GM12872 (cell line): Measurements from ENCODE around the gene SAMSN1.

Experiments
- TF ChIP-seq, protein P1 (sequence below): IDR thresholded peaks from 3 replicates; pipeline ENCODE4 v1.5.1; 2011; ENCODE audit warnings: low read depth, mild to moderate bottlenecking, low read length, moderate library complexity; ENCODE audit not compliant: insufficient read depth

The SAMSN1 gene

DNA sequence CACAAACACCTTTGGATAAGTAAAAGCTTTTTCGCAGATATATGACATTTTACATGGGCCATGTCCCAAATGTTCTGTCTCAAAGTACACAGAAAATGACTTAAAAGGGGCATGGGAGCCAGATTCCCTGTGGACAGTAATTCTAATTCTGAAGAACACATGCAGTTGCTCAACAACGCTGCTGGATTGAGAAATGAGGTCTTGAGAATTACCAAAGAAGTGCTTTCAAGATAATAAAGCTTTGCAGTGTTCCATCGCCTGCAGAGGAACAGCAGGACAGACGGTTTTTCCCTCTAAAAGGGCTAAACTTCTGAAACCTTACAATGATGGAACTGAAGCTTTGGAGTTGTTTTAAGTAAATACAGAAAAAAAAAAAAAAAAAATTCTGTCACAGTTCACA, 107.9 kb downstream of the SAMSN1 start:
- TF ChIP-seq, protein P1, sequence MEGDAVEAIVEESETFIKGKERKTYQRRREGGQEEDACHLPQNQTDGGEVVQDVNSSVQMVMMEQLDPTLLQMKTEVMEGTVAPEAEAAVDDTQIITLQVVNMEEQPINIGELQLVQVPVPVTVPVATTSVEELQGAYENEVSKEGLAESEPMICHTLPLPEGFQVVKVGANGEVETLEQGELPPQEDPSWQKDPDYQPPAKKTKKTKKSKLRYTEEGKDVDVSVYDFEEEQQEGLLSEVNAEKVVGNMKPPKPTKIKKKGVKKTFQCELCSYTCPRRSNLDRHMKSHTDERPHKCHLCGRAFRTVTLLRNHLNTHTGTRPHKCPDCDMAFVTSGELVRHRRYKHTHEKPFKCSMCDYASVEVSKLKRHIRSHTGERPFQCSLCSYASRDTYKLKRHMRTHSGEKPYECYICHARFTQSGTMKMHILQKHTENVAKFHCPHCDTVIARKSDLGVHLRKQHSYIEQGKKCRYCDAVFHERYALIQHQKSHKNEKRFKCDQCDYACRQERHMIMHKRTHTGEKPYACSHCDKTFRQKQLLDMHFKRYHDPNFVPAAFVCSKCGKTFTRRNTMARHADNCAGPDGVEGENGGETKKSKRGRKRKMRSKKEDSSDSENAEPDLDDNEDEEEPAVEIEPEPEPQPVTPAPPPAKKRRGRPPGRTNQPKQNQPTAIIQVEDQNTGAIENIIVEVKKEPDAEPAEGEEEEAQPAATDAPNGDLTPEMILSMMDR = no peak

DNA sequence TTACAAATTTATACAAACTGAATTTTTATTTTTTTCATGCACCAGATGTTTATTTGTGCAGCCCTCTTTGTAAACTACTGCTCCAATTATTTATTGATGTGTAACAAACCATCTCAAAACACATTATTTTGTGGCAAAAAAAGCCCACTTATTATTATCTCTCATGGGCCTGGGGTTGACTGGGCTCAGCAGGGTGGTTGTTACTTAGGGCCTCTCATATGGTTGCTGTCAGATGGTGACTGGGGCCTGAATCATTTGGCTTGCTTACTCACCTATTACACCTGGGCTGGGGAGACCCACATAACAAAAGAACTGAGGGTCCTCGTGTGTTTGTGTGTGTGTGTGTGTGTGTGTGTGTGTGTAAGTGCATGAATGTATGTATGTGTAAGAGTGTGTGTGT, 110.7 kb downstream of the SAMSN1 start:
- TF ChIP-seq, protein P1 = no peak
